Esophagus muscularis mucosa (tissue), 4 donors: ENCODE results near the gene SAFB2. TPM values are rescaled to one million over a fixed set of nuclear protein-coding genes. Genes with fewer than 3 reads are reported as not detected.

Experiments
- DNase-seq: peaks from one replicate; pipeline ENCODE4 v3.0.0-alpha.2; 2017; ENCODE audit errors: extremely low spot score
- H3K27ac ChIP-seq, 4 donors: fragments of 200-600 bp; sonication (generic); replicated peaks in 1 of 4; 1 replicate in 3 of 4; 2 replicates in 1 of 4; pipeline ENCODE4 v1.5.1; 2016 to 2019; ENCODE audit warnings: mild to moderate bottlenecking in 1 of 4
- H3K27me3 ChIP-seq, 4 donors: fragments of 200-600 bp; sonication (generic); one replicate each; pipeline versions ENCODE4 v1.5.1 to v1.6.0; 2016 to 2019
- H3K36me3 ChIP-seq, 4 donors: fragments of 200-600 bp; sonication (generic); one replicate each; pipeline ENCODE4 v1.5.1; 2016 to 2019
- H3K4me1 ChIP-seq, 4 donors: fragments of 200-600 bp; sonication (generic); one replicate each; pipeline ENCODE4 v1.5.1; 2016 to 2019
- H3K4me3 ChIP-seq, 4 donors: fragments of 200-600 bp; sonication (generic); 1 replicate in 2 of 4; 2 replicates in 2 of 4; pipeline ENCODE4 v1.5.1; 2016 to 2019; ENCODE audit warnings: mild to moderate bottlenecking in 4 of 4, moderate library complexity in 1 of 4
- H3K9me3 ChIP-seq, 4 donors: fragments of 200-600 bp; sonication (generic); 1 replicate in 3 of 4; 2 replicates in 1 of 4; pipeline ENCODE4 v1.5.1; 2016 to 2019
- EP300 ChIP-seq: sonication (generic); formaldehyde crosslinking; IDR thresholded peaks from one replicate; pipeline ENCODE4 v1.6.1; 2017; ENCODE audit warnings: antibody characterized with exemption
- POLR2A ChIP-seq: fragments of 450-650 bp; IDR thresholded peaks from one replicate; pipeline ENCODE4 v1.6.1; 2017; ENCODE audit warnings: antibody characterized with exemption, moderate library complexity, mild to moderate bottlenecking, low read depth
- POLR2AphosphoS5 ChIP-seq, 2 donors: sonication (generic); formaldehyde crosslinking; IDR thresholded peaks; one replicate each; pipeline ENCODE4 v1.6.1; 2017; ENCODE audit warnings: antibody characterized with exemption in 2 of 2
- WGBS: methylation state at CpG from one replicate; pipeline ENCODE4 v1.1.5; 2018; 5-methylcytosine and 5-hydroxymethylcytosine counted together
- intact Hi-C: fragments of 100-400 bp; cut with DNase I; formaldehyde crosslinking; loops from one replicate; pipeline ENCODE4 v1.15.1; 2023
- total RNA-seq, 4 donors: library from RNA; depleted of rRNA; stranded (reverse); fragments of >200 nt; gene quantifications; one replicate each; pipeline versions ENCODE4 v1.1.0 to v1.2.1, GENCODE V29; 2016
- TF ChIP-seq, protein P1 (sequence below), 3 experiments: fragments of 200-600 bp in 2 of 3; fragments of 450-650 bp in 1 of 3; sonication (generic) in 2 of 3; IDR thresholded peaks; one replicate each; pipeline ENCODE4 v1.5.1; 2017 to 2019; ENCODE audit warnings: antibody characterized with exemption in 3 of 3, mild to moderate bottlenecking in 2 of 3, moderate library complexity in 1 of 3

The SAFB2 gene
- total RNA-seq, 4 donors from 2014 or later: 31.1 to 57.8 (median 42.7) TPM

DNA sequence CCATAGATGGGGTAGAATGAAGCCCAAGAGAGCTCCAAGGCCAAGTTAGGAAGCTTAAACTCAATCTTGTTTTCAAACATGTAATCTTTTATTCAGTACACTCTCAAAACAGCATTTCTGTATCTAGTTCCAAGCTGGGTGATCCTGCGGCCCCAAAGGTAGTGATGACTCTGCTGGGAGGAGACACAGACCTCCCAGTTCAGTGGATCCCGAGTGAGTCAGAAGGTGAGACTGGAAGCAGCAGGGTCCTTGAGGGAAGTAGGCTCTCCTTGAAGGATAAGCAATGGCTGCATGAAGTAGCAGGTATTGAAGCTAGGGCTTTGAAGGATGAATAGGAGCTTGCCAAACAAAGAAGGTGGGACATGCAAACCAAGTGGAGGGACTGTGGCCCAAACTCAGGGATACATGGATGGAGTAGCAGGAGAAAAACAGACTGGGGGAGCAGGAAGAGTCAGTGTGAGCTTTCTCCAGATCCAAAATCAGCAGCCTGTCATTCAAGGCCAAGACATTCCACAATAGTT, 64.4 kb downstream of the SAFB2 start:
- Histone ChIP-seq H3K4me3 (no peak overlapping the region), H3K4me1 (no peaks in the 10 kb centered on the region), H3K9me3 (peaks cover 0 to 16% (median 10%) of the 10 kb centered on the region in 4 donors), H3K27me3 (peaks cover 0 to 69% (median 0%) of the 10 kb centered on the region in 4 donors), H3K36me3 (no peaks in the 10 kb centered on the region), H3K27ac (no peak overlapping the region)
- TF ChIP-seq, protein P1, sequence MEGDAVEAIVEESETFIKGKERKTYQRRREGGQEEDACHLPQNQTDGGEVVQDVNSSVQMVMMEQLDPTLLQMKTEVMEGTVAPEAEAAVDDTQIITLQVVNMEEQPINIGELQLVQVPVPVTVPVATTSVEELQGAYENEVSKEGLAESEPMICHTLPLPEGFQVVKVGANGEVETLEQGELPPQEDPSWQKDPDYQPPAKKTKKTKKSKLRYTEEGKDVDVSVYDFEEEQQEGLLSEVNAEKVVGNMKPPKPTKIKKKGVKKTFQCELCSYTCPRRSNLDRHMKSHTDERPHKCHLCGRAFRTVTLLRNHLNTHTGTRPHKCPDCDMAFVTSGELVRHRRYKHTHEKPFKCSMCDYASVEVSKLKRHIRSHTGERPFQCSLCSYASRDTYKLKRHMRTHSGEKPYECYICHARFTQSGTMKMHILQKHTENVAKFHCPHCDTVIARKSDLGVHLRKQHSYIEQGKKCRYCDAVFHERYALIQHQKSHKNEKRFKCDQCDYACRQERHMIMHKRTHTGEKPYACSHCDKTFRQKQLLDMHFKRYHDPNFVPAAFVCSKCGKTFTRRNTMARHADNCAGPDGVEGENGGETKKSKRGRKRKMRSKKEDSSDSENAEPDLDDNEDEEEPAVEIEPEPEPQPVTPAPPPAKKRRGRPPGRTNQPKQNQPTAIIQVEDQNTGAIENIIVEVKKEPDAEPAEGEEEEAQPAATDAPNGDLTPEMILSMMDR (IDR thresholded peaks at IDR 0.05): no peak
- TF ChIP-seq EP300: no peak
- TF ChIP-seq POLR2A: no peak
- no peak for TF ChIP-seq POLR2AphosphoS5 (IDR thresholded peaks at IDR 0.05)
- no peak for DNase-seq
- WGBS: 74% methylated on average over 2 of the region's 2 CpGs
- intact Hi-C loops: no loop called here

DNA sequence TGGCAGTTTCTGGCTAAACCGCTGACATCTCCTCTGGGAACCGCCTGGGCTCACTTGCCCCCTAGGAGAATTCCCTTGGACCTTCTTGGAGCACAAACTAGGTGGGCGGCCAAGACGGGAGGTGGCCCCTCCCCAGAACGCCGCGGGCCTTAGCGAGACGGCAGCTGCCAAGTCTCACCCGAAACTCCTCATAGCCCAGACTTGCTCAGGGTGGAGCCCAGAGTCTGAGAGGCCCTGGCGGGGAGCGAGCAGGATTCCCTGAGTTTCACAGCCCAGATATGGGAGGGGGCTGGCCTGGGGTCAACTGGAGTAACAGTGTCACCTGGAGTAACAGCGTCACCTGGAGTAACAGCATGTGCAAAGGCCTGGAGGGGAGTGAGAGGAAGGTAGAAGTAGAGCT, 64.9 kb downstream of the SAFB2 start:
- intact Hi-C loops: no loop called here
- no peak for DNase-seq
- Histone ChIP-seq H3K9me3 (peaks cover 0 to 16% (median 10%) of the 10 kb centered on the region in 4 donors), H3K4me1 (no peaks in the 10 kb centered on the region), H3K27ac (no peak overlapping the region), H3K36me3 (no peaks in the 10 kb centered on the region), H3K4me3 (no peak overlapping the region), H3K27me3 (peaks cover 0 to 64% (median 0%) of the 10 kb centered on the region in 4 donors)
- WGBS: 72% methylated on average over 10 of the region's 13 CpGs
- TF ChIP-seq EP300: no peak
- TF ChIP-seq POLR2A: no peak
- TF ChIP-seq, protein P1 (IDR thresholded peaks at IDR 0.05): no peak
- no peak for TF ChIP-seq POLR2AphosphoS5 (IDR thresholded peaks at IDR 0.05)

DNA sequence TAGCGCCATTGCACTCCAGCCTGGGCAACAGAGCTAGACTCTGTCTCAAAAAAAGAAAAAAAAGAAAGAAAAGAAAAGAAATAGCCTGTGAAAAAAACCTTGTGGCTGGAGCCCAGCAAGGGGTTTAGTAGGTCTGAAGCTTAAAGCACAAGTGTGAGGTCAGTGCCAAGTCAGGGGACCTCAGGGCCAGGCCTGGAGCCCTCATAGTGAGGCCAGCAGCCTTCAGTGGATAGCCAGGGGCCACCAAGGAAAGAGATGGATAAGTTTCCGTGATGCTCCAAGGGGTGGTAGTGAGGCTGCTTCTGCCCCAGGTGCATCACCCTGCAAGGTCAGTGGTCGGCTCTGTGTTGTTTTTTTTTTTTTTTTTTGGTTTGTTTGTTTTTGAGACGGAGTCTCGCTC, 67.7 kb downstream of the SAFB2 start:
- peaks cover 0 to 36% (median 0%) of the 10 kb centered on the region in 4 donors for H3K27me3 ChIP-seq
- H3K36me3 ChIP-seq: no peaks in the 10 kb centered on the region
- H3K27ac ChIP-seq: no peak overlapping the region
- H3K4me1 ChIP-seq: no peaks in the 10 kb centered on the region
- no peak for TF ChIP-seq POLR2A
- no peaks in the 10 kb centered on the region for H3K9me3 ChIP-seq
- no peak overlapping the region for H3K4me3 ChIP-seq
- intact Hi-C loops: no loop called here
- DNase-seq: no peak
- 75% methylated on average over 5 of the region's 5 CpGs for WGBS

DNA sequence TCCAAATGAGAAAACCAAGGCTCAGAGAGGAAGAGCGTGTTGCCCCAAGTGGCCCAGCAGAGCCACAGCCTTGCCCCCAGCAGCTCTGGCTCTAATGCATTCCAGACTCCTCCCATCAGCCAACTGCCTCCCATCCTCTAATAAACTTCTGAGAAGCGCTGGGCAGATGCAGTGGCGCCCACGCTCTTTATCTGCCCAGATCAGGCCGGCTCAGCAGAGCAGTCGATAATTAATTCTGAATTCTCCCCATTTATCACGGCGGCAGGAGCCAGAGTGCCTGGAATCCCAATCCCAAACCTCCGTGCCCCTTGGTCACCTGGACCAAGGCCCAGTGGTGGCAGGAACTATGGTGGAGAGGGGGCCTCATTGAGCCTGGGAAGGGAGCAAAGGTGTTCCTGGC, 68.7 kb downstream of the SAFB2 start:
- TF ChIP-seq, protein P1 (IDR thresholded peaks at IDR 0.05): no peak
- TF ChIP-seq POLR2A: no peak
- TF ChIP-seq POLR2AphosphoS5 (IDR thresholded peaks at IDR 0.05): no peak
- no peak for TF ChIP-seq EP300
- 80% methylated on average over 9 of the region's 9 CpGs for WGBS
- Histone ChIP-seq H3K4me1 (no peaks in the 10 kb centered on the region), H3K36me3 (no peaks in the 10 kb centered on the region), H3K4me3 (no peak overlapping the region), H3K27ac (no peak overlapping the region), H3K27me3 (peaks cover 0 to 30% (median 0%) of the 10 kb centered on the region in 4 donors), H3K9me3 (no peaks in the 10 kb centered on the region)
- no peak for DNase-seq
- intact Hi-C loops: no loop called here

DNA sequence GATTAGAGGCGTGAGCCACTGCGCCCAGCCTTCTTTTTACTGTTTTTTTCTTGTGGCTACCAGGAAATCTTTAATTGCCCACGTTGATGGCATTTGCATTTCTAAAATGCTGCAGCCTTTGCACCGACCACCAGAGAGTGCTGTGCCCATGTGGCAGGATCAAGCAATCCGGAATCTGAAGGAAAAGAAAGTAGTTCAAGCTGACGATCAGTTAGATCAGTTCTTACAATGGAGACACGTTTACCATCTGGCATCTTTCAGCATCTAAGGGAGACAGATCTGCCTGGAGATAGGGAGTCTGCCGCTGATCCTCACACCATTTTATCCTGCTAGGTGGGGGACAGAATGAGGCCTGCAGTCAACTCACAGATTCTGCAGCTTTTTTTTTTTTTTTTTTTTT, 74.7 kb downstream of the SAFB2 start:
- TF ChIP-seq POLR2A (no peak), POLR2AphosphoS5 (IDR thresholded peaks at IDR 0.05) (no peak)
- TF ChIP-seq, protein P1 (IDR thresholded peaks at IDR 0.05): peak in 2 of 3 experiments; percentile 22 to 44
- no peak for DNase-seq
- WGBS: 37% methylated on average over 8 of the region's 8 CpGs
- Histone ChIP-seq H3K4me3 (no peak overlapping the region), H3K9me3 (no peaks in the 10 kb centered on the region), H3K27ac (no peak overlapping the region), H3K27me3 (no peaks in the 10 kb centered on the region), H3K4me1 (no peaks in the 10 kb centered on the region), H3K36me3 (no peaks in the 10 kb centered on the region)
- intact Hi-C loops: no loop called here
